CD4-positive, alpha-beta T cell treated with Interleukin-10 for 1 hour (primary cell): ENCODE measurements around the gene RNF11.
"Not testable (repeated sequence)": the region's sequence is repeated elsewhere in the genome, so short reads cannot be mapped to it uniquely, and the experiment has no call there.

Experiments
- DNase-seq: peaks from one replicate; pipeline ENCODE4 v3.0.0-alpha.2; 2020

RNF11 gene

DNA sequence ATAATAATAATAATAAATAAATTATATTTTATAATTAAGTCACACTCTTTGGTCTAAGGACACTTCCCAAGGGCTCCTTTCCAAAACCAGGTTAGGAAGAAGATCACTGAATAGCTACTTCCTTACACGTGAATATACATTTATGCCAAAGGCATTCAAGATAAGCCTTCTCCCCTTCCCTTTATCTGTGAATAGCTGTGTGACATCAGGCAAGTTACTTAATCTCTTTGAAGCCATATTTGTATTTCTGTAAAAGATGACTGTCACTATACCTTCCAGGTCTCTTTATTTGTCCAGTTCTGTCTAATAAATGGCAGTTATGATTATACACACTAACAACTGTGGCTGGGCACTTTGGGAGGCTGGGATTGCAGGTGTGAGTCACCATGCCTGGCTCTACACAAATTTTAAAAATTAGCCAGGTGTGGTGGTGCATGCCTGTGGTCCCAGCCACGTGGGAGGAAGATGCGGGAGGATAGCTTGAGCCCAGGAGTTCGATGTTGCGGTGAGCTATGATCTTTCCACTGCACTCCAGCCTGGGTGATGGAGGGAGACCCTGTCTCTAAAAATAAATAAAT is 5.5 kb upstream of the RNF11 start:
- DNase-seq, result no peak

DNA sequence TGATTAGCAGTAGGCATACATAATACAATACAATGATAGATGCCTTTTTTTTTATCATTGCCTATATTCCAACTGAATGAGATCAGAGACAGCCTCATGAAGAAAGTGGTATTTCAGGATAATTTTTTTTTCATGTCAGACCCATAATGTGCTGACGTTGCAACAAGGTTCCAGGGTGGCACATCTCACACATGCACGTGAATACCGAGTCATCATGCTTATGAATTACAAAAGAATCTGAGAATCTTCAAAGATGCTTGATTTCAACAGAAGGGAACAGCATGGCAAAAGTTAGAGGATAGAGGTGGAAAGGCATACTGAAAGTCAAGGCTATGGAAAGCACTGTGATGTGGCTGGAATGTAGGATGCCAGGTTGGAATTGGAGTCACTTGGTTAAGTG is 5.0 kb upstream of the RNF11 start:
- no peak for DNase-seq

GRCh38 chr1:51231896-51232295 is 4.2 kb upstream of the RNF11 start:
- DNase-seq, result no peak

DNA sequence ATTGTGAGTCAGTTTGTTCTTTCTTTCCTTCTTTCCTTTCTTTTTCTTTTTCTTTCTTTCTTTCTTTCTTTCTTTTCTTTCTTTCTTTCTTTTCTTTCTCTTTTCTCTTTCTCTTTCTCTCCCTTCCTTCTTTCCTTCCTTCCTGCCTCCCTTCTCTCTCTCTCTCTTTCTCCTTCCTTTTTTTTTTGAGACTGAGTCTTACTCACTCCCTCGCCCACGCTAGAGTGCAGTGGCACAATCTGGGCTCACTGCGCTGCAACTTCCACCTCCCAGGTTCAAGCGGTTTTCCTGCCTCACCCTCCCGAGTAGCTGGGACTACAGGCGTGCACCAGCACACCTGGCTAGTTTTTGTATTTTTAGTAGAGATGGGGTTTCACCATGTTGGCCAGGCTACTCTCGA is 1.8 kb upstream of the RNF11 start:
- DNase-seq, result not testable (repeated sequence)

DNA sequence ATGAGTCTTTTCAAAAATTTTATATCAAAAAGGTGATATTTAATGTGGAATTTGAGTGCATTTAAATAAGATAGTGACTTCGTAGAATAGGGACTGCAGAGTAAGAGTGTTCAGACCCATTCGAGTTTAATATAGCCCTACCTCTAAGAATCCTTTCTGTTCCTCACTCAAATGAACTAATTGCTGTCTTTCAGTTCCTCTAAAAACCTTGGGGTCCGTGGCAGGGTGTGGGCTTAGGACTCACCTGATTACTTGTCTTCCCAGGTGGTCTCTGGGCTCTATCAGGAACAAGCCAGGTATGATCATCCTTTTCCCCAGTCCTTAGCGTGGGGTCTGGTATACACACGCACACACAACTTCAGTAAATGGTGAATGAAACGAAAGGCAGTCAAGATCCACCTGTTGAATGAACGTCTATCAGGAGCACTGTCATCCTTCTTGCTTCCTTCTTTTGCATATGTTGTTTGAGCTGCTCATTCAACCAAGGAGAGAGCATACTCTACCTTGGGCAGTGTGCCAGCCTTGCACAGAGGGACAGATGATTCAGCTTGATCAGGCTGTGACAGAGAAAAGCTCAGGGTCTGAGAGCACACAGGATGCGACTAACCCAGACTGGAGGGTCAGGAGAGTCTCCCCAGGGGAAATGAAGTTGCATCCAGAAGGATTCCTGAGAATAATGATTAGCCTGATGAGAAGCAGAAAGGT is 1.2 kb upstream of the RNF11 start:
- DNase-seq, result peak; percentile 42

- DNase-seq, result peak; percentile 53
These were observed 668 bp downstream of the RNF11 start for GRCh38 chr1:51236531-51237350.

DNA sequence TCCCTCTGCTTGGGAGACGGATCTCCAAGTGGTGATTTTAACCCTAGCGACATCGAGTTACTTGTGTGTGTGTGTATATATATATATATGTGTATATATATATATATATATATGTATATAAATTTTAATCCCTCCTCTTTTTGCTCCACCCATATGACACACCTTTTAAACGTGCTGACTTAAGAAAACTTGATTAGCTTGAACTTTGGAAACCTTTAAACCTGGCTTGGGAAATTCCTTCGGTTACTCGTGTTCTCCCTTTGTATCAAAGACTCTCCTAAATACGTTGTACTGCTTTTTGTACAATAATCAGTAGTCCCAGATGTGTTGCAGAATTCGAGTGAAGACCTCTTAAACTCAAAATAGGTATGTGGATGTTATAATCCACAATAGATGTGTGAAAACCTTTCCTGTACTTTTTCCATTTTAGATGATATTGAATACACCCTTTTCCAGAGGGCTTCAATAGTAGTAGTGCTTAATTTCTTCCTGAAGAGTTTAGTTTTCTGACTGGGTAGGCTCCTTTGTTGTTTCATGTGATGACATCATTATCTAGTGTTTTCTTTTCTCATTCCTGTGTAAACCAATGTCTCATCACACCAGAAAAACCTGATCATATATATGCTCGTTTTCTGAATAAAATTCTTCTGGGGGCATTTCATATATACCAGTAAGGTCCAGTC is 1.4 kb downstream of the RNF11 start:
- no peak for DNase-seq

DNA sequence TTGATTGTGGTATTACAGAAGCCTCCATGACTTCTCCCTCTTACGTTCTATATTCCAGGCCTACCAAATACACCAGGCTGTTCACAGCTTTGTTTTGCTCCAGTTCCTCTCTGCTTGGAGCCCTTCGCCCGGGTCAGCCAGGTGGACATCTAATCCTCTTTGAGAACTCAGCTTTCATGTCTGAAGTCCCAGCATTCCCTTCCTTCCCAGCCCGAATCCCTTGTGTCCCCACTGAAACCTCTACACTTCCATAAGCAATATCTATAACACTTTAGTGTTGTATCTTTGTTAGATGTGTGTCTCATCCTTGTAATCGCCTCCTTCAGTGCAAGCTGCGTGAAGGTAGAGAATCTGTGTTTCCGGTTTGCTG is 1.9 kb downstream of the RNF11 start:
- no peak for DNase-seq

DNA sequence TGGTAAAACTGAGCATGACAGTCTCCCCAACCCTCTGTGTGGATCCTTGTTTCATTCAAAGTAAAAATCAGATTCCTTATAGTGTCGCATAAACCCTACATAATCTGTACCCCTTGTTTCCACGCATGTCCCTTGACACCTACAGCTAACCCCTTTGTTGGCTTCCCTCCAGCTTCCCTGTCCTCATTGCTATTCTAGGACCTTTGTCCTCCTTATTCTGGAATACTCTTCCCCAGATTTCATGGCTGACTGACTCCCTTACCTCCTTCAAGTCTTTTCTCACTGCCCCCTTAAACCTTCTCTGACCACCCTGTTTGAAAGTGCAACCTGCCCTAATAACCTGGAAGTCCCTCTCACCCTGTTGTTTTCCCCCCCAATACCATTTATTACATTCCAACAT is 4.0 kb downstream of the RNF11 start:
- no peak for DNase-seq

GRCh38 chr1:51241119-51241518 is 5.0 kb downstream of the RNF11 start:
- no peak for DNase-seq

DNA sequence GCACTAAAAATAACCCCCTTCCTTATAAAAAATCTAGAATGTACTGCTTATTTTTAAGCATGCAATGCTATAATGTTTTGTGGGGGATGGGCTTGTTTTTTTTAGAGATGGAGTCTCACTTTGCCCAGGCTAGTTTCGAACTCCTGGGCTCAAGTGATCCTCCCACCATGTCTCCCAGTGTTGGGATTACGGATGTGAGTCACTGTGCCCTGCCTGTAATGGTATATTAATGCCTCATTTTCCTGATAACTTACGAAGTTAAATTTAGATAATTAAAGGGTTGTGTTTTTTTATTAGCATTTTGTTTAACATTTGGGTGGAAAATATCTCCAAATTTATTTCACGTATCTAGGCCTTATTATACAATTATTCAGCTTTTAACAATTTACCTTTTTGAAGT is 6.5 kb downstream of the RNF11 start:
- DNase-seq, result no peak

DNA sequence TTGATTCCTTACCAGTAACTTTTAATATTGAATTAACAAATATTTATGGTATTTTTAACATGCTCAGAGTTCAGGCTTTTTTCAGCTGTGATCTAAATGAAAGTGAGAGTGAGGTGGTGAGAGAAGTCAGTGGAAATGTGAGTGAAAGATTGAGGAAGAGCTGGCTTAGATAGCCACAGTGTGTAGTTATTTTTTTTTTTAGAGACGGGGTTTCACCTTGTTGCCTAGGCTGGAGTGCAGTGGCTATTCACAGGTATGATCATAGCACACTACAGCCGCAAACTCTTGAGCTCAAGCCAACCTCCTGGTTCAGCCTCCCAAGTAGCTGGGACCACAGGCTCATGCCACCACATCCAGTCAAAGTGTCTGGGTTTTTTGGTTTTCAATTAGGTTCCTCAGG is 10.9 kb downstream of the RNF11 start:
- no peak for DNase-seq

DNA sequence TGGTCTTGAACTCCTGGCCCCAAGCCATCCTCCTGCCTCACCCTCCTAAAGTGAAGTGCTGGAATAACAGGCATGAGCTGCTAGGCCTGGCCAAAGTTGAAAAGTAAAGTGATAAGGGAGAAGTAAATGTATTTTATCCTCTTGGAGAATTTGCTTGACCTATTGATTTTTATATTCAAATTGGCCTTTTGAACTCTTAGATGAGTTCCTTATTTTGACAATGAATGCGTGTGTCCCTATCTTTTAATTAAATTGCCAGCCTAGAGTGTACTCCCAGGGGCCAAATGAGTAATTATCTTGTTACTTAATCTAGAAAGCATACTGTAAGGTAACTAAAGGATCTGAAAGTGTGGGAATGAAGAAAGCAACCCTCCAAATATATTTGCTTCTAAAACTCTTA is 11.4 kb downstream of the RNF11 start:
- no peak for DNase-seq

- DNase-seq, result no peak
These were observed 13.4 kb downstream of the RNF11 start for GRCh38 chr1:51249445-51249844.

DNA sequence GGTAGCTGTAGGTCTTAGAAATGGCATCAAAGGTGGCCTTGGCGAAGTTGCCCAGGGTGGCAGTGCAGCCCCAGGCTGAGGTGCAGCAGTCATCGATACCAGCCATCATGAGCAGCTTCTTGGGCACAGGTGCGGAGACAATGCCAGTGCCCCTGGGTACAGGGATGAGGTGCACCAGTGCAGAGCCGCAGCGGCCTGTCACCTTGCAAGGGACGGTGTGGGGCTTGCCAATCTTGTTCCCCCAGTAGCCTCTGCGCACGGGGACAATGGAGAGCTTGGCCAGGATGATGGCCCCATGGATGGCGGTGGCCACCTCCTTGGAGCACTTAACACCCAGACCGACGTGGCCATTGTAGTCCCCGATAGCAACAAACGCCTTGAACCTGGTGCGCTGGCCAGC is 14.7 kb downstream of the RNF11 start:
- not testable (repeated sequence) for DNase-seq

- DNase-seq, result not testable (repeated sequence)
These were observed 15.1 kb downstream of the RNF11 start for GRCh38 chr1:51251165-51251564.

- no peak for DNase-seq
These were observed 16.3 kb downstream of the RNF11 start for GRCh38 chr1:51252366-51252765.

DNA sequence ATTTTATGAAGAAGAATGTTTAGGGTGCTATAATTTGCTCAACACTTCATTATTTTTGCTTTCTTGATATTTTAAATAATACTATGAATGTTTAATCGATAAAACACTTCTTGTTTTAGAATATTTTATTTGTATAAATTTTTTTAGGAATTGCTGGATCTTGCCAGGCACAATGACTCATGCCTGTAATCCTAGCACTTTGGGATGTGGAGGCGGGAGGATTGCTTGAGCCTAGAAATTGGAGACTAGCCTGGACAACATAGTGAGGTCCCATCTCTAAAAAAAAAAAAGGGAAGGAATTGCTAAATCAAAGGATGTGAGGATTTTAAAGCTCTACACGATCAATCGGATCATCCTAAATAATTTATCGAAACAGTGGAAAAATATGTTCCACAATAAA is 17.6 kb downstream of the RNF11 start:
- DNase-seq, result no peak

DNA sequence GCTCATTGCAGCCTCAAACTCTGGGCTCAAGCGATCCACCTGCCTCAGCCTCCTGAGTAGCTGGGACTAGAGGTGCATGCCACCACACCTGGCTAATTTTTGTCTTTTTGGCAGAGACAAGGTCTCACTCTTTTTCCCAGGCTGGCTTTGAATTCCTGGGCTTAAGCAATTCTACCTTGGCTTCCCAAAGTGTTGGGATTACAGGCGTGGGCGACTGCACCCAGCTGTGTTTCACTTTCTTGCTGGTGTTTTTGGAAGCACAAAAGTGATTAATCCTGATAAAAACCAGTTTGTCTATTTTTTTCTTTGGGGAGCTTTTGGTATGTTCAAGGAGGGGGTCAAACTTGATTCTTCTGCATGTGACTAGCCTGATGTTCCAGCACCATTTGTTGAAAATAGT is 19.3 kb downstream of the RNF11 start:
- no peak for DNase-seq

GRCh38 chr1:51263147-51263877 is 27.2 kb downstream of the RNF11 start:
- no peak for DNase-seq

DNA sequence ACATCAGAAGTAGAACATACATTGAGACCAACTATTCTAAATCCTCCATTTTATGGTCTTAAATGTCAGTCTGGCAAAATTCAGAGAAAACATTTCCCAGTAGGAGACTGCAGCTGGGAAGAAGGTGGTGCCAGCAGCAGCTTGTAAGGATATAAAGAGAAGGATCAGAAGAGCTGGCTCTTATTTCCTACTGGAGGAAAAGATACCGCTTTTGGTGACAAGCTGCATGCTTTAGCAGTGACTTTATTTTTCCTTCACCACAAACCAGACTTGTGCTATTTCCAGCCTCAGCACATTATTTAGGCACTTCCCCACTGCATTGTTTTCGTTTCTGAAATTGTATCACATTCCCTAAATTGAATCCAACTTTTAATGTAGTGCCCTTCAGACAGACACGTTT is 28.4 kb downstream of the RNF11 start:
- DNase-seq, result no peak

DNA sequence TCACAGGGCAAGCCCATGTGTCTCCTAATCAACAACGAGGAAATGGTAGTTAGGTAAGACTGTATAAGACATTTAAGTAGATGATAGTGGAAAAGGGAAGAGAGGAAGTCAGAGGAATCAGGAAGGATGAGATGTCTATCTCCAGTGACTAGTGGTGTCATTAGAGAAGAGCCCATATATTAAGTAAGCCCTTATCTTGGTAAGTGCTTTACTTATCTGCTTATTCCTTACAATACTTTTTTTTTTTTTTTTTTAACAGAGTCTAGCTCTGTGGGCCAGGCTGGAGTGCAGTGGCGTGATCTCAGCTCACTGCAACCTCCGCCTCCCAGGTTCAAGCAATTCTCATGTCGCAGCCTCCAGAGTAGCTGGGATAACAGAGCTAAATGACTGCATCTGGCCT is 29.5 kb downstream of the RNF11 start:
- DNase-seq, result no peak

- DNase-seq, result no peak
These were observed 30.1 kb downstream of the RNF11 start for GRCh38 chr1:51266181-51266580.
